NOMO-1 treated with dmso at 0.1 percent for 144 hours (cell line): ENCODE results near the gene HADHA.
A peak's percentile ranks its signal among the peaks of the same experiment; 100 is the strongest.

ENCODE experiments used
- DNase-seq: peaks from one replicate; lab custom pipeline; 2025; ENCODE audit not compliant: unreplicated experiment; lab: John Stamatoyannopoulos, UW

The HADHA gene

DNA sequence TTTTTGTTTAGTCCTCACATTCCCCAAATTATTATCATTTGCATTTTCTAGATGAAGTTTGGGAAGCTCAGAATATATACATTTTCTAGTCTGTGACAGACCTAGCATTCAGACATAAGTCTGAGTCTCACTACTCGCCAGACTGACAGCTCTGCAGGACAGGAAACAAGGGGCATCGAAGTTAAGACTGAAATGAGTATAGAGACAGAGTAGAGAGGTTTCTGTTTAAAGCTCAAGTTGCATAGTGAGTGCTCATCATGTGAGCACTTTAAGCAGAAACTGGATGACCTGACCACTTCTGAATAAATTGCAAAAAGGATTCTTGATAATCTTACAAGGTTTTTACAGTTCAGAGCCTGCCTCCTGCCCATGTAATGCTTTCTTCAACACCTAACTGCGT is 1.4 kb upstream of the HADHA start:
- DNase-seq: no peak

GRCh38 chr2:26245231-26245732 is 850 bp upstream of the HADHA start:
- no peak for DNase-seq

DNA sequence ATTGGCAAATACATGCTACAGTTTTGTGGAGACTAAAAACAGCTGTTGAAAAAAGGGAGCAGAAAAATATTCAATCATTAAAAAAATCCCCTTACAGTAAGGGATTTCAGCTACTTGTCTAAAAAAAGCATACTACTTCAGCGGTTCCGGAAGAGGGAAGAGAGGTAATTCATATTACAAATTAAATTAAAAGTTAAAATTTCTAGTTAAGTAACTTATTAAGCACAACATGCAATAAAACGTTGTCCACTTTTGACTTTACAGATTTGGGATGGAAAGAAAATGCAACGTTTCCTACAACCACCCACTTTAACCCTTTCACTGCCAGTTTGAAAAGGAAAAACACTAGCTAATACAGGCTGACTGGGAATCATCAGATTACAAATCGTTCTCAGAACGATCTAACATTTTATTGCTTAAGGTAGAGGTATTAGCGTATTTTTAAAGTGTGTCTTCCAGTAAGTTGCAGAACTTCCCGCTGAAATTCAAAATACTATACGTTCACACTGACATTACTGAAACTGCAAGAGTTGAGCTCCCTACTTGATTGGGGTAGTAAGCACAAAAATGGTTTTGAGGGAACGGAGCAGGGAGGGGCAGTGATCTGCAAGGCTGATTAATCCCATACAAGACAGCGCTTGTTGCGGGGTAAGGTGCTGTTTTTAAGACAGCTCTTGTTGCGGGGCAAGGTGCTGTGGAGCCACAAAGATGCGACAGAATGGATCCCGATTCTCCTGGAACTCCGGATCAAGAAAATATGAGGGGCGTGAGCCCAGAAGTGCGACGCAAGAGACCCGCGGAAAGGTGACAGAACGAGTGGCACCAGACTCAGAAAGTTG is 743 bp downstream of the HADHA start:
- DNase-seq: peak; percentile 4

DNA sequence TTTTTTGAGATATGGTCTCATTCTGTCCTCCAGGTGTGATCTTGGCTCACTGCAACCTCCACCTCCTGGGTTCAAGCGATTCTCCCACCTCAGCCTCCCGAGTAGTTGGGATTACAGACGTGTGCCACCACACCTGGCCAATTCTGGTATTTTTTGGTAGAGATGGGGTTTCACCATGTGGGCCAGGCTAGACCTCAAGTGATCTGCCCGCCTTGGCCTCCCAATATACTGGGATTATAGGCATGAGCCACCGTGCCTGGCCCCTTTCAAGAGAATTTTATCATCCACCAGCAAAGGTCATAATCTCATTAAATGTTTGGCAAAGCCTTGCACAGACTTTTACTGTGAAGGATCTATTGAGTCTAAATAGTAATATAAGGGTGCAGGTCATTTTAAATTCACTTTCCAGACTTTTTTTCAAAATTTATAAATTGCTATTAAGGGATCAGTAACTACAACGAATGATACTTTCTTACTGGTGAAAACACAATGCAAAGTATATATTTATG is 2.5 kb downstream of the HADHA start:
- DNase-seq: no peak

GRCh38 chr2:26238311-26238958 is 6.0 kb downstream of the HADHA start:
- no peak for DNase-seq

GRCh38 chr2:26237868-26238267 is 6.6 kb downstream of the HADHA start:
- no peak for DNase-seq

DNA sequence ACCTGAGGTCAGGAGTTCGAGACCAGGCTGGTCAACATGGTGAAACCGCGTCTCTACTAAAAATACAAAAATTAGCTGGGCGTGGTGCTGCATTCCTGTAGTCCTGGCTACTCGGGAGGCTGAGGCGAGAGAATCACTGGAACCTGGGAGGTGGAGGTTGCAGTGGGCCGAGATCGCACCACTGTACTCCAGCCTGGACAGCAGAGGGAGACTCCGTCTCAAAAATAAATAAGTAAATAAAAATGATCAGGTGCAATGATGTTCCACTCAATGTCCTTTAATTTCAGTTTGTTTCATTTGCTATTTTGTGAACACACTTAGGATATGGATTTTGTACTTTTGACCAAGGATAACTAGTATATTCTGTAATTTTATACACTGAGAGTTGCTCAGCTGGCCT is 9.3 kb downstream of the HADHA start:
- DNase-seq: no peak

- DNase-seq: no peak
Observed at GRCh38 chr2:26230806-26231205, 13.6 kb downstream of the HADHA start.

GRCh38 chr2:26229595-26229994 is 14.8 kb downstream of the HADHA start:
- DNase-seq: no peak

DNA sequence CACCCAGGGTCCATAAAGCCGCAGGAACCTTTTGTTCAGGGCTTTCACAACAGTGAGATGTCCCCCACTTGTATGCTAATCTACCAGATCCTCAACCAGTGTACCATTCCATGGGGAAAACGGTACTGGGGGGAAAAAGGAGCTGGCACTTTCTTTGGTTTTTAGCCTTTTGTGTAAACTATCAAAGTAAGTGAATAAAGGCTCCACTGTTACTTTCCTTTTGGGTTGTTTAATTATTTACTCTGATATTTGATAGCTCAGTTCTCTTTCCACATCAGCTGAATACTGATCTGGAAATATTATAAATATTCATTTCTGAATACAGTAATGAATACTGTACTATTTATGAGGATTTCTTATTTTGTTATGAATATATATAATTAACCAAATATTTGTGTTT is 20.3 kb downstream of the HADHA start:
- no peak for DNase-seq

DNA sequence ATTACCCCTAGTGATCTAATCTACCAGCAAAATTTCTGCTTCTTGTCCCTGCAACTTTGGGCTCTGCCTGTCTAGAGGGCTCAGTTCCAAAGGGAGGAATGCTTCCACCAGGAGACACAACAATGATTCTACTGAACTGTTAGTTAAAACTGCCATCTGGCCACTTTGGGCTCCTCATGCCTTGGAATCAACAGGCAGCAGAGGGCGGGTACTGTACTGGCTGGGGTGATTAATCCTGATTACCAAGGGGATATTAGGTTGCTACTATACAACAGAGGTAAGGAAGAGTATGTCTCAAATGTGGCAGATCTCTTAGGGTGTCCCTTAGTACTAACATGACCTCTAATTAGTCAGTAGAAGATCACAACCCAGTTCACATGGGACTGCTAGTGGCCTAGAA is 21.4 kb downstream of the HADHA start:
- no peak for DNase-seq

- no peak for DNase-seq
Observed at GRCh38 chr2:26217720-26218119, 26.7 kb downstream of the HADHA start.

GRCh38 chr2:26216587-26216986 is 27.8 kb downstream of the HADHA start:
- DNase-seq: no peak

- DNase-seq: no peak
Observed at GRCh38 chr2:26215833-26216232, 28.6 kb downstream of the HADHA start.

- DNase-seq: no peak
Observed at GRCh38 chr2:26214759-26215158, 29.7 kb downstream of the HADHA start.

DNA sequence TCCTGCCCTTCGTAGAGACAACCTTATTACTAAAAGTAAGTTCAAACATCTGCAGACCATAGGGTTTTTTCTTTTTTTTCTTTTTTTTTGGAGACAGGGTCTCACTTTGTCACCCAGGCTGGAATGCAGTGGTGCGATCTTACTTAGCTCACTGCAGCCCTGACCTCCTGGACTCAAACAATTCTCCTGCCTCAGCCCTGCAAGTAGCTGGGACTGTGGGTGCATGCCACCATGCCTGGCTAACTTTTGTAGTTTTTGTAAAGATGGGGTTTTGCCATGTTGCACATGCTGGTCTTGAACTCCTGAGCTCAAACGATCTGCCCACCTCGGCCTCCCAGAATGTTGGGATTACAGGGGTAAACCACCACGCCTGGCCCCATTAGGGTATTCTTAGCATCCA is 32.4 kb downstream of the HADHA start:
- DNase-seq: no peak

- DNase-seq: no peak
Observed at GRCh38 chr2:26203906-26204305, 40.5 kb downstream of the HADHA start.

GRCh38 chr2:26202981-26203490 is 41.4 kb downstream of the HADHA start:
- DNase-seq: no peak

- DNase-seq: no peak
Observed at GRCh38 chr2:26197516-26197915, 46.9 kb downstream of the HADHA start.

DNA sequence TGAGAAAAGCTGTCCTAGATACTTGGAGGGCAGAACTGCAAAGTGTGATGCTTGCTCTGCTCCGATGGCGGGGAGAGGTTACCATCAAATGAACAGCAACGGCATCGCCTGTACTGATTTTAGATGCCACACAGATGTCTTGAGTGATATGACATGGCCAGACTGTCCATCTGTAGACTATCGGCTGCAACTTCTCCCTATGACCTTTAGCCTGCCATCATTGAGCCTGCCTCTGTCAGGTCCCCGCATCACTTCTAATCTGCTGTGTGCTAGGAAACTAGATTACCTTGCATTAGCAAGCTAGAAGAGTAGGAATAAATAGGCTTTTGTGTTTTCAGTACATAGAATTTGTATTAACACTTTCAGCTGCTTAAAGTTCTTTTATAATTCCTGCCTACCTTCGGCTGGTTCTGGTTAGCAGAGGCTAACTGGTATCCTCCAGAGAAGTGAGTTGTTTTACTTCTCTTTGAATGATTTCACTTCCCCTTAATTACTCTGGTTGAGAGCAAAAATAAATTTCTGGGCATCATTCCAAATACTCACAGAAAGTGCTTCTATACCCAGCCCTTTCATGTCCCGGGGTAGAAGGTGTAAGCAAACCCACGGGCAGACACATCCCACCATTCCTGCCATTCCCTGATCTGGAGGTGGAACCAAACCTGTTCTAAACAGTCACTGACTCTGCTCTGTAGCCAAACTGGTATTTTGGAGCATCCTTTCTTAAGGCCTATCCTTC is 47.6 kb downstream of the HADHA start:
- DNase-seq: peak; percentile 56
